Right lobe of liver (tissue), 6 donors: ENCODE data around the gene MGST1. TPM values are rescaled to one million over a fixed set of nuclear protein-coding genes. Genes with fewer than 3 reads are reported as not detected.
A peak's percentile ranks its signal among the peaks of the same experiment; 100 is the strongest.

Experiments
- ATAC-seq, 4 donors: fragments of 200-7000 bp; cut with Tn5 transposase; one replicate each; pipeline ENCODE4 v1.9.1; 2020; ENCODE audit warnings: mild to moderate bottlenecking in 4 of 4, moderate library complexity in 4 of 4
- DNase-seq, 3 donors: peaks; one replicate each; pipeline ENCODE4 v3.0.0-alpha.2; 2020
- H3K27ac ChIP-seq, 3 donors: fragments of 200-600 bp; one replicate each; pipeline ENCODE4 v1.8.0; 2022
- H3K27me3 ChIP-seq, 2 donors: fragments of 200-600 bp; one replicate each; pipeline ENCODE4 v1.8.0; 2022
- H3K36me3 ChIP-seq, 4 donors: fragments of 200-600 bp; sonication (generic) in 1 of 4; one replicate each; pipeline versions ENCODE4 v1.5.1 to v1.8.0; 2017 to 2022; ENCODE audit warnings: control low read depth in 1 of 4
- H3K4me1 ChIP-seq, 4 donors: fragments of 200-600 bp; sonication (generic) in 1 of 4; one replicate each; pipeline versions ENCODE4 v1.5.1 to v1.8.0; 2017 to 2022; ENCODE audit warnings: control low read depth in 1 of 4
- H3K4me3 ChIP-seq, 3 donors: fragments of 200-600 bp; one replicate each; pipeline ENCODE4 v1.8.0; 2022
- H3K9me3 ChIP-seq, 4 donors: fragments of 200-600 bp; sonication (generic) in 1 of 4; one replicate each; pipeline versions ENCODE4 v1.5.1 to v1.8.0; 2017 to 2022; ENCODE audit warnings: control low read depth in 1 of 4
- CTCF ChIP-seq, 4 donors: fragments of 200-600 bp in 3 of 4; fragments of 450-650 bp in 1 of 4; IDR thresholded peaks; one replicate each; pipeline versions ENCODE4 v1.5.1 to v1.8.0; 2016 to 2022; ENCODE audit warnings: antibody characterized with exemption in 4 of 4, mild to moderate bottlenecking in 2 of 4
- POLR2A ChIP-seq: fragments of 450-650 bp; IDR thresholded peaks from one replicate; pipeline ENCODE4 v1.6.1; 2017; ENCODE audit warnings: antibody characterized with exemption, mild to moderate bottlenecking
- WGBS: methylation state at CpG from one replicate; pipeline ENCODE4 v1.1.6; 2018; ENCODE audit warnings: low coverage, low lambda C conversion rate; ENCODE audit not compliant: insufficient coverage; ENCODE audit errors: missing lambda C conversion rate; 5-methylcytosine and 5-hydroxymethylcytosine counted together
- intact Hi-C, 2 donors: fragments of 100-400 bp; cut with DNase I; formaldehyde crosslinking; loops; one replicate each; pipeline versions ENCODE4 v1.11.2 to v1.14.1; 2022
- total RNA-seq, 6 experiments: library from RNA; depleted of rRNA in 2 of 6; stranded (reverse); fragments of >200 nt in 2 of 6; fragmentation: NEBNext Ultra II Directional in 3 of 6; extraction: Animal tissue kit (Norgen Biotek cat#: 25700) in 3 of 6; gene quantifications; one replicate each; pipeline versions ENCODE4 v1.1.0 to v1.2.4, GENCODE V29; 2016 to 2023
- donor health status: DM: no; HTN: yes; CAD: no.
- donor health status: DM: no; HTN: no; CAD: no.
- donor health status: DM: no; HTN: no; CAD: no.
- donor health status: DM: no; HTN: yes; CAD: no.
- donor health status: DM: no; HTN: yes; CAD: no.

MGST1 gene
- total RNA-seq, 6 experiments from 2014 or later: 1,196 to 2,327 (median 1,308) TPM

- no peaks in the 10 kb centered on the region for H3K27me3 ChIP-seq
- DNase-seq (no peak), ATAC-seq (peak; percentile 35 to 92 (median 64))
- intact Hi-C loops: no loop called here
- no peaks in the 10 kb centered on the region for H3K9me3 ChIP-seq
- TF ChIP-seq CTCF (IDR thresholded peaks at IDR 0.05): no peak
- no peak for TF ChIP-seq POLR2A
- no peaks in the 10 kb centered on the region for H3K4me1 ChIP-seq
- 29% methylated on average over 4 of the region's 4 CpGs for WGBS
- no peak overlapping the region for H3K27ac ChIP-seq
- no peak overlapping the region for H3K4me3 ChIP-seq
- H3K36me3 ChIP-seq: no peaks in the 10 kb centered on the region
Observed at GRCh38 chr12:16330560-16330959, 16.9 kb upstream of the MGST1 start.

GRCh38 chr12:16331998-16332397 lies 15.4 kb upstream of the MGST1 start:
- H3K4me3 ChIP-seq: no peak overlapping the region
- H3K4me1 ChIP-seq: no peaks in the 10 kb centered on the region
- no peaks in the 10 kb centered on the region for H3K36me3 ChIP-seq
- no peaks in the 10 kb centered on the region for H3K27me3 ChIP-seq
- H3K9me3 ChIP-seq: no peaks in the 10 kb centered on the region
- ATAC-seq: no peak
- DNase-seq: no peak
- WGBS: 66% methylated on average over 2 of the region's 2 CpGs
- intact Hi-C loops: no loop called here
- TF ChIP-seq CTCF (IDR thresholded peaks at IDR 0.05) (no peak), POLR2A (no peak)
- H3K27ac ChIP-seq: no peak overlapping the region

- Histone ChIP-seq H3K4me3 (no peak overlapping the region), H3K36me3 (no peaks in the 10 kb centered on the region), H3K4me1 (no peaks in the 10 kb centered on the region), H3K27ac (no peak overlapping the region), H3K9me3 (no peaks in the 10 kb centered on the region), H3K27me3 (no peaks in the 10 kb centered on the region)
- 66% methylated on average over 4 of the region's 4 CpGs for WGBS
- no peak for TF ChIP-seq CTCF (IDR thresholded peaks at IDR 0.05)
- no peak for TF ChIP-seq POLR2A
- DNase-seq: no peak
- ATAC-seq: no peak
- intact Hi-C loops: no loop called here
Observed at GRCh38 chr12:16335838-16336237, 11.6 kb upstream of the MGST1 start.

- DNase-seq (no peak), ATAC-seq (peak in 1 of 4 donors; percentile 22)
- H3K27me3 ChIP-seq: no peaks in the 10 kb centered on the region
- no peaks in the 10 kb centered on the region for H3K36me3 ChIP-seq
- 13% methylated on average over 3 of the region's 3 CpGs for WGBS
- H3K4me3 ChIP-seq: no peak overlapping the region
- no peak for TF ChIP-seq POLR2A
- no peak for TF ChIP-seq CTCF (IDR thresholded peaks at IDR 0.05)
- intact Hi-C loops: no loop called here
- H3K9me3 ChIP-seq: no peaks in the 10 kb centered on the region
- peak overlapping the region; percentile 17 to 76 (median 24) for H3K27ac ChIP-seq
- peaks cover 0 to 29% (median 13%) of the 10 kb centered on the region in 4 donors for H3K4me1 ChIP-seq
Observed at GRCh38 chr12:16344269-16344668, 3.2 kb upstream of the MGST1 start.

- Histone ChIP-seq H3K4me3 (no peak overlapping the region), H3K36me3 (no peaks in the 10 kb centered on the region), H3K4me1 (peaks cover 0 to 29% (median 13%) of the 10 kb centered on the region in 4 donors), H3K9me3 (no peaks in the 10 kb centered on the region), H3K27ac (peak overlapping the region; percentile 17 to 76 (median 24)), H3K27me3 (no peaks in the 10 kb centered on the region)
- TF ChIP-seq POLR2A: no peak
- no peak for TF ChIP-seq CTCF (IDR thresholded peaks at IDR 0.05)
- ATAC-seq (no peak), DNase-seq (no peak)
- 56% methylated on average over 1 of the region's 1 CpG for WGBS
- intact Hi-C loops: no loop called here
Observed at GRCh38 chr12:16345105-16345504, 2.3 kb upstream of the MGST1 start.
